Measurements from ENCODE around the gene MEIG1. TPM values are rescaled to one million over a fixed set of nuclear protein-coding genes. Genes with fewer than 3 reads are reported as not detected.
"Not testable (repeated sequence)": the region's sequence is repeated elsewhere in the genome, so short reads cannot be mapped to it uniquely, and the experiment has no call there.

MEIG1 gene
- total RNA-seq, 1 donor from 2014 or later = not detected

- DNase-seq = no peak
- TF ChIP-seq CTCF (IDR thresholded peaks at IDR 0.05) = no peak
- no peaks in the 10 kb centered on the region for H3K27me3 ChIP-seq
- no peak overlapping the region for H3K27ac ChIP-seq
- intact Hi-C loops (cut with DNase I) = no loop called here
- no peaks in the 10 kb centered on the region for H3K9me3 ChIP-seq
- no peak overlapping the region for H3K4me3 ChIP-seq
- H3K36me3 ChIP-seq = peaks cover 53% of the 10 kb centered on the region
- no peaks in the 10 kb centered on the region for H3K4me1 ChIP-seq
- ATAC-seq = no peak
These were observed 22.6 kb upstream of the MEIG1 start for GRCh38 chr10:14936584-14936983.

- DNase-seq; intact Hi-C loops (cut with DNase I); H3K27ac ChIP-seq; H3K9me3 ChIP-seq; H3K4me1 ChIP-seq; H3K4me3 ChIP-seq; H3K27me3 ChIP-seq: not testable (repeated sequence)
- peaks cover 47% of the 10 kb centered on the region for H3K36me3 ChIP-seq
- ATAC-seq = peak; percentile 63
These were observed 20.2 kb upstream of the MEIG1 start for GRCh38 chr10:14938971-14939370.

- not testable (repeated sequence) for H3K27ac ChIP-seq
These were observed 16.8 kb upstream of the MEIG1 start for GRCh38 chr10:14942147-14942949.

GRCh38 chr10:14942950-14943338 is 16.2 kb upstream of the MEIG1 start:
- DNase-seq; intact Hi-C loops (cut with DNase I); H3K9me3 ChIP-seq; H3K4me3 ChIP-seq; H3K27me3 ChIP-seq; H3K27ac ChIP-seq; ATAC-seq; H3K4me1 ChIP-seq: not testable (repeated sequence)
- peaks cover 60% of the 10 kb centered on the region for H3K36me3 ChIP-seq

More at GRCh38 chr10:14942147-14942949, 16.8 kb upstream of the MEIG1 start:
- DNase-seq; intact Hi-C loops (cut with DNase I); H3K27me3 ChIP-seq; H3K4me3 ChIP-seq; H3K9me3 ChIP-seq; H3K4me1 ChIP-seq: not testable (repeated sequence)
- peak; percentile 25 for ATAC-seq
- H3K36me3 ChIP-seq = peaks cover 56% of the 10 kb centered on the region

GRCh38 chr10:14945108-14945507 is 14.1 kb upstream of the MEIG1 start:
- Histone ChIP-seq H3K4me3 (no peak overlapping the region), H3K27ac (no peak overlapping the region), H3K27me3 (no peaks in the 10 kb centered on the region), H3K4me1 (no peaks in the 10 kb centered on the region), H3K36me3 (peaks cover 57% of the 10 kb centered on the region), H3K9me3 (no peaks in the 10 kb centered on the region)
- no peak for DNase-seq
- intact Hi-C loops (cut with DNase I) = no loop called here
- no peak for ATAC-seq
- no peak for TF ChIP-seq CTCF (IDR thresholded peaks at IDR 0.05)

- DNase-seq (no peak), ATAC-seq (no peak)
- no peak overlapping the region for H3K4me3 ChIP-seq
- peaks cover 2% of the 10 kb centered on the region for H3K4me1 ChIP-seq
- peaks cover 51% of the 10 kb centered on the region for H3K36me3 ChIP-seq
- H3K27me3 ChIP-seq = no peaks in the 10 kb centered on the region
- H3K9me3 ChIP-seq = no peaks in the 10 kb centered on the region
- H3K27ac ChIP-seq = no peak overlapping the region
- intact Hi-C loops (cut with DNase I) = no loop called here
- TF ChIP-seq CTCF (IDR thresholded peaks at IDR 0.05) = no peak
These were observed 11.9 kb upstream of the MEIG1 start for GRCh38 chr10:14947268-14947667.

GRCh38 chr10:14949291-14949690 is 9.9 kb upstream of the MEIG1 start:
- TF ChIP-seq CTCF (IDR thresholded peaks at IDR 0.05) = no peak
- DNase-seq (no peak), ATAC-seq (no peak)
- Histone ChIP-seq H3K27me3 (no peaks in the 10 kb centered on the region), H3K36me3 (peaks cover 35% of the 10 kb centered on the region), H3K9me3 (no peaks in the 10 kb centered on the region), H3K27ac (no peak overlapping the region), H3K4me1 (peaks cover 11% of the 10 kb centered on the region), H3K4me3 (no peak overlapping the region)
- intact Hi-C loops (cut with DNase I) = no loop called here
